ENCODE data around the gene RUNX3. TPM values are rescaled to one million over a fixed set of nuclear protein-coding genes. Genes with fewer than 3 reads are reported as not detected.

The RUNX3 gene
- polyA plus RNA-seq, 1 donor (not counting 4 experiments of a cell fraction or from before 2014, with no cell fraction given) = not detected

DNA sequence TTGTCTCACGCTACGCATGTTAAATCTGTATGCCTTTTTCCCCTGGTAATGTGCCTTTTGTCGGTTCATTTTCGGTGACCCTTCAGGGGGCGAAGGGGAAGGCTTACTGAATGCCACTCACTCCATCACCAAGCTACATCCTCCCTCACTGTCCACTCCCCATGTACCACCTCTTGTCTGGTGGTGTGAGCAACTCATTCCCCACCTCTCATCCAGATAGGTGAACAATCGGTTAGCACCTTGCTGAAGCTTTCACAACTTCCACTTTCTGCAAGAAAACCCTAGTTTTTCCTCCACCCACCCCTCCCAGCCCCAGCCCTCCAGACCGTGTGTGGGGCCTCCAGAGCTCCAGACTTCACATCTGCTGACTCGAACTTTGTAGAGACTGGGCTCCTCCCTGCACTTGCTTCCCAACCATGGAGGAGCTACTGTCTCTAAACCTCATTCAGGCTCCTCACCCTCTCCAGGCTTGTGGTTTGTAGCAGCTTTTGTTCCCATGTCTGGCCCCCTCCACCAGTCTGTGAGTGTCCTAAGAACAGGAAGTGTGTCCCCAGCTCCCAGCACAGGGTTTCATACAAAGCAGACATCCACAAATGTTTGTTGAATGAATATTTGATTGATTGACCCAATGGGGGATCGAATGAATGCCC is 48.4 kb upstream of the RUNX3 start:
- Histone ChIP-seq H3K4me3 (ENCODE audit: control insufficient read depth in 2 of 3, extremely low read depth in 1 of 3, insufficient read depth in 2 of 3, low read depth in 1 of 3, low read length in 3 of 3) (no peak overlapping the region), H3K9me1 (ENCODE audit: control insufficient read depth, extremely low read depth, insufficient read depth, low read length) (no peaks in the 10 kb centered on the region), H3K4me1 (ENCODE audit: control insufficient read depth, extremely low read depth, insufficient read depth, low read length) (peaks cover 8% of the 10 kb centered on the region), H2AFZ (ENCODE audit: control insufficient read depth, low read length) (no peak overlapping the region), H3K36me3 (ENCODE audit: control insufficient read depth in 2 of 2, extremely low read depth in 1 of 2, insufficient read depth in 2 of 2, low read length in 2 of 2) (no peaks in the 10 kb centered on the region), H3K9me3 (ENCODE audit: control insufficient read depth, low read depth, low read length) (peaks cover 4% of the 10 kb centered on the region), H3K27ac (ENCODE audit: control insufficient read depth, insufficient read depth, low read length) (no peak overlapping the region), H3K4me2 (ENCODE audit: control insufficient read depth, extremely low read depth, insufficient read depth, low read depth, low read length) (no peak overlapping the region), H3K9ac (ENCODE audit: control insufficient read depth, extremely low read depth, insufficient read depth, low read length) (no peak overlapping the region), H3K27me3 (ENCODE audit: control insufficient read depth, extremely low read depth, insufficient read depth, low read length) (no peaks in the 10 kb centered on the region), H4K20me1 (ENCODE audit: control insufficient read depth, extremely low read depth, insufficient read depth, low read length) (no peaks in the 10 kb centered on the region), H3K79me2 (ENCODE audit: control insufficient read depth, insufficient read depth, low read length) (no peaks in the 10 kb centered on the region)
- DNase-seq (ENCODE audit: low read depth, low spot score) = no peak
- no peak for TF ChIP-seq EZH2 (IDR thresholded peaks at IDR 0.05; ENCODE audit: low read length)
- TF ChIP-seq, protein P1, sequence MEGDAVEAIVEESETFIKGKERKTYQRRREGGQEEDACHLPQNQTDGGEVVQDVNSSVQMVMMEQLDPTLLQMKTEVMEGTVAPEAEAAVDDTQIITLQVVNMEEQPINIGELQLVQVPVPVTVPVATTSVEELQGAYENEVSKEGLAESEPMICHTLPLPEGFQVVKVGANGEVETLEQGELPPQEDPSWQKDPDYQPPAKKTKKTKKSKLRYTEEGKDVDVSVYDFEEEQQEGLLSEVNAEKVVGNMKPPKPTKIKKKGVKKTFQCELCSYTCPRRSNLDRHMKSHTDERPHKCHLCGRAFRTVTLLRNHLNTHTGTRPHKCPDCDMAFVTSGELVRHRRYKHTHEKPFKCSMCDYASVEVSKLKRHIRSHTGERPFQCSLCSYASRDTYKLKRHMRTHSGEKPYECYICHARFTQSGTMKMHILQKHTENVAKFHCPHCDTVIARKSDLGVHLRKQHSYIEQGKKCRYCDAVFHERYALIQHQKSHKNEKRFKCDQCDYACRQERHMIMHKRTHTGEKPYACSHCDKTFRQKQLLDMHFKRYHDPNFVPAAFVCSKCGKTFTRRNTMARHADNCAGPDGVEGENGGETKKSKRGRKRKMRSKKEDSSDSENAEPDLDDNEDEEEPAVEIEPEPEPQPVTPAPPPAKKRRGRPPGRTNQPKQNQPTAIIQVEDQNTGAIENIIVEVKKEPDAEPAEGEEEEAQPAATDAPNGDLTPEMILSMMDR (optimal IDR thresholded peaks at IDR 0.05 in 1 of 3, IDR thresholded peaks at IDR 0.05 in 1 of 3, conservative IDR thresholded peaks at IDR 0.05 in 1 of 3; ENCODE audit: extremely low read depth in 1 of 3, insufficient read depth in 2 of 3, low read length in 3 of 3) = no peak
- dilution Hi-C loops (cut with MboI; ENCODE audit: extremely low pct_ligation_motif_present, low sequenced_read_pairs) = no loop called here
- FAIRE-seq = no peak

DNA sequence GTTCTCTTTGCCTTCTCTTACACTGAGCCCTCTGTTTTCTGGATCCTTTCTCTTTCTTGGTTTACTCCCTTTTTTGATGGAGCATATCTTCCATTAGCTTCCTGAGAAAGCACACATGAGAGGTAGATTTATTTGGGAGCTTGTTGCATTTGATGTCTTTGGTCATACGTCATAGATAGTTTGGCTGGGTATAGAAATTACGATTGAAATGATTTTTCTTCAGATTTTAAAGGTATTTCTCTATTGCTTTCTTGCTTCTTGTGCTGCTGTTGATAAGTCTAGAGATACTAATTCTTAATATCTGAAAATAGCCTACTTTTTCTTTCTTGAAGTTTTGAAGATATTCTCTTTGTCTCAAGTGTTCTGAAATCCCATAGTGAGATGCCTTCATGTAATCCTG is 45.3 kb upstream of the RUNX3 start:
- Histone ChIP-seq H3K27ac (ENCODE audit: control insufficient read depth, insufficient read depth, low read length) (no peak overlapping the region), H2AFZ (ENCODE audit: control insufficient read depth, low read length) (no peak overlapping the region), H3K36me3 (ENCODE audit: control insufficient read depth in 2 of 2, extremely low read depth in 1 of 2, insufficient read depth in 2 of 2, low read length in 2 of 2) (no peaks in the 10 kb centered on the region), H3K4me1 (ENCODE audit: control insufficient read depth, extremely low read depth, insufficient read depth, low read length) (peaks cover 22% of the 10 kb centered on the region), H3K9me1 (ENCODE audit: control insufficient read depth, extremely low read depth, insufficient read depth, low read length) (no peaks in the 10 kb centered on the region), H3K4me3 (ENCODE audit: control insufficient read depth in 2 of 3, extremely low read depth in 1 of 3, insufficient read depth in 2 of 3, low read depth in 1 of 3, low read length in 3 of 3) (no peak overlapping the region), H3K9me3 (ENCODE audit: control insufficient read depth, low read depth, low read length) (peaks cover 4% of the 10 kb centered on the region), H3K4me2 (ENCODE audit: control insufficient read depth, extremely low read depth, insufficient read depth, low read depth, low read length) (no peak overlapping the region), H3K9ac (ENCODE audit: control insufficient read depth, extremely low read depth, insufficient read depth, low read length) (no peak overlapping the region), H4K20me1 (ENCODE audit: control insufficient read depth, extremely low read depth, insufficient read depth, low read length) (no peaks in the 10 kb centered on the region), H3K27me3 (ENCODE audit: control insufficient read depth, extremely low read depth, insufficient read depth, low read length) (no peaks in the 10 kb centered on the region), H3K79me2 (ENCODE audit: control insufficient read depth, insufficient read depth, low read length) (no peaks in the 10 kb centered on the region)
- TF ChIP-seq, protein P1 (optimal IDR thresholded peaks at IDR 0.05 in 1 of 3, IDR thresholded peaks at IDR 0.05 in 1 of 3, conservative IDR thresholded peaks at IDR 0.05 in 1 of 3; ENCODE audit: extremely low read depth in 1 of 3, insufficient read depth in 2 of 3, low read length in 3 of 3) = no peak
- no peak for TF ChIP-seq EZH2 (IDR thresholded peaks at IDR 0.05; ENCODE audit: low read length)
- dilution Hi-C loops (cut with MboI; ENCODE audit: extremely low pct_ligation_motif_present, low sequenced_read_pairs) = no loop called here
- DNase-seq (ENCODE audit: low read depth, low spot score) = no peak
- FAIRE-seq = no peak

All from keratinocyte (primary cell).